IMR-90 (cell line): ENCODE results near the gene MID2. TPM values are rescaled to one million over a fixed set of nuclear protein-coding genes. Genes with fewer than 3 reads are reported as not detected.

Experiments
- ATAC-seq: fragments of 200-7000 bp; cut with Tn5 transposase; 2 replicates; pipeline ENCODE4 v1.9.1; 2020; ENCODE audit warnings: low read depth, mild to moderate bottlenecking, moderate library complexity
- BruUV-seq: library from RNA; stranded (reverse); fragments of 400-500 nt; replicated peaks from 2 replicates; lab custom pipeline; 2021; lab: Mats Ljungman, UMichigan
- CTCF ChIA-PET: fragments of 300-600 bp; formaldehyde crosslinking; extraction: SDS; loops from one replicate; lab custom pipeline; 2021; ENCODE audit warnings: antibody characterized with exemption; lab: Yijun Ruan, JAX
- POLR2A ChIA-PET: fragments of 300-600 bp; sonication (Branson Sonifier 250); formaldehyde crosslinking; loops from one replicate; lab custom pipeline; 2022; ENCODE audit warnings: antibody characterized with exemption; ENCODE audit not compliant: unreplicated experiment; lab: Charles Lee
- DNase-seq: peaks from one replicate; pipeline ENCODE4 v3.0.0; 2013
- H2AFZ ChIP-seq: replicated peaks from 2 replicates; pipeline ENCODE3; 2013; ENCODE audit warnings: low read length, mild to moderate bottlenecking; ENCODE audit not compliant: poor library complexity
- H2AK5ac ChIP-seq: 2 replicates; pipeline ENCODE4 v1.6.1; 2013; ENCODE audit warnings: low read depth, low read length, inconsistent platforms
- H2AK9ac ChIP-seq: replicated peaks from 2 replicates; pipeline ENCODE3; 2013; ENCODE audit warnings: mild to moderate bottlenecking, low read depth, low read length, moderate library complexity; ENCODE audit not compliant: poor library complexity
- H2BK120ac ChIP-seq: 2 replicates; pipeline ENCODE4 v1.6.1; 2013; ENCODE audit warnings: low read depth, low read length, inconsistent platforms
- H2BK15ac ChIP-seq: 3 replicates; pipeline ENCODE4 v1.6.1; 2013; ENCODE audit warnings: low read depth, low read length, inconsistent platforms
- H2BK20ac ChIP-seq: 2 replicates; pipeline ENCODE4 v1.6.1; 2013; ENCODE audit warnings: low read depth, mild to moderate bottlenecking, inconsistent platforms, low read length, moderate library complexity
- H2BK5ac ChIP-seq: 2 replicates; pipeline ENCODE4 v1.6.1; 2013; ENCODE audit warnings: mild to moderate bottlenecking, low read depth, low read length, inconsistent platforms; ENCODE audit not compliant: poor library complexity, severe bottlenecking
- H3K14ac ChIP-seq: replicated peaks from 2 replicates; pipeline ENCODE4 v1.6.1; 2013; ENCODE audit warnings: low read depth, low read length, inconsistent platforms
- H3K18ac ChIP-seq: 2 replicates; pipeline ENCODE4 v1.6.1; 2013; ENCODE audit warnings: low read depth, low read length, control low read depth
- H3K23ac ChIP-seq: 2 replicates; pipeline ENCODE4 v1.6.1; 2013; ENCODE audit warnings: low read depth, low read length, inconsistent platforms
- H3K27ac ChIP-seq: 2 replicates; pipeline ENCODE4 v1.5.1; 2013; ENCODE audit warnings: mild to moderate bottlenecking, control low read depth, low read length; ENCODE audit not compliant: insufficient read depth
- H3K27me3 ChIP-seq: 2 replicates; pipeline ENCODE4 v1.6.1; 2013; ENCODE audit warnings: low read length; ENCODE audit not compliant: control insufficient read depth, insufficient read depth
- H3K36me3 ChIP-seq: 2 replicates; pipeline ENCODE4 v1.6.1; 2013; ENCODE audit warnings: low read length, mixed read lengths; ENCODE audit not compliant: control insufficient read depth, insufficient read depth
- H3K4ac ChIP-seq: 2 replicates; pipeline ENCODE4 v1.6.1; 2013; ENCODE audit warnings: low read depth, low read length, inconsistent platforms
- H3K4me1 ChIP-seq: 2 replicates; pipeline ENCODE4 v1.6.1; 2013; ENCODE audit warnings: low read length, mixed read lengths; ENCODE audit not compliant: control insufficient read depth, insufficient read depth
- H3K4me2 ChIP-seq: 2 replicates; pipeline ENCODE4 v1.6.1; 2013; ENCODE audit warnings: low read depth, mild to moderate bottlenecking, control low read depth, low read length, moderate library complexity
- H3K4me3 ChIP-seq: 2 replicates; pipeline ENCODE4 v1.5.1; 2013; ENCODE audit warnings: low read depth, mild to moderate bottlenecking, control low read depth, low read length, moderate library complexity; ENCODE audit not compliant: insufficient read depth
- H3K56ac ChIP-seq: 2 replicates; pipeline ENCODE4 v1.6.1; 2013; ENCODE audit warnings: low read length, inconsistent platforms; ENCODE audit not compliant: insufficient read depth; ENCODE audit errors: extremely low read depth
- H3K79me1 ChIP-seq, 2 experiments: 2 replicates each; pipeline ENCODE4 v1.6.1; 2013; ENCODE audit warnings: low read length in 2 of 2, inconsistent platforms in 1 of 2, low read depth in 1 of 2
- H3K9ac ChIP-seq: 2 replicates; pipeline ENCODE4 v1.6.1; 2013; ENCODE audit warnings: low read depth, low read length, control low read depth
- H3K9me1 ChIP-seq: 2 replicates; pipeline ENCODE4 v1.6.1; 2013; ENCODE audit warnings: low read length, inconsistent platforms; ENCODE audit not compliant: insufficient read depth
- H3K9me3 ChIP-seq: 2 replicates; pipeline ENCODE4 v1.6.1; 2013; ENCODE audit warnings: low read length; ENCODE audit not compliant: control insufficient read depth, insufficient read depth
- H4K20me1 ChIP-seq: 2 replicates; pipeline ENCODE4 v1.6.1; 2013; ENCODE audit warnings: low read length, inconsistent platforms; ENCODE audit not compliant: insufficient read depth
- H4K5ac ChIP-seq: 2 replicates; pipeline ENCODE4 v1.6.1; 2013; ENCODE audit warnings: mild to moderate bottlenecking, low read depth, low read length, control low read depth
- H4K8ac ChIP-seq, 2 experiments: 2 replicates each; pipeline ENCODE4 v1.6.1; 2013; ENCODE audit warnings: low read depth in 2 of 2, low read length in 2 of 2, control low read depth in 1 of 2, inconsistent platforms in 1 of 2
- H4K91ac ChIP-seq: 2 replicates; pipeline ENCODE4 v1.6.1; 2013; ENCODE audit warnings: low read depth, low read length, inconsistent platforms; ENCODE audit not compliant: insufficient read depth
- FOS ChIP-seq: fragments of 150-350 bp; IDR thresholded peaks from 2 replicates; pipeline ENCODE4 v1.6.1; 2016; ENCODE audit warnings: low read depth, low read length
- MXI1 ChIP-seq: IDR thresholded peaks from 2 replicates; pipeline ENCODE4 v1.6.1; 2012; ENCODE audit warnings: low read depth, mild to moderate bottlenecking, low read length, moderate library complexity, borderline replicate concordance
- RAD21 ChIP-seq: IDR thresholded peaks from 2 replicates; pipeline ENCODE4 v1.6.1; 2012; ENCODE audit warnings: low read length, improper control_type of control experiment
- RFX5 ChIP-seq: IDR thresholded peaks from 2 replicates; pipeline ENCODE4 v1.8.0; 2012; ENCODE audit warnings: low read depth, mild to moderate bottlenecking, low read length, moderate library complexity
- SMC3 ChIP-seq: fragments of 150-350 bp; IDR thresholded peaks from 2 replicates; pipeline ENCODE4 v1.6.1; 2016; ENCODE audit warnings: low read depth, mild to moderate bottlenecking, antibody characterized with exemption, low read length, moderate library complexity
- WGBS, 2 experiments: methylation state at CpG; one replicate each; pipeline versions ENCODE4 v1.1.5 to v1.1.7; 2013; ENCODE audit warnings: missing lambda C conversion rate in 2 of 2; ENCODE audit not compliant: insufficient read length in 1 of 2; ENCODE audit errors: extremely low coverage in 2 of 2; 5-methylcytosine and 5-hydroxymethylcytosine counted together
- dilution Hi-C: fragments of 300-500 bp; cut with HindIII; formaldehyde crosslinking; loops from one replicate; pipeline ENCODE4 v1.14.3; 2018; ENCODE audit warnings: low sequenced_read_pairs; ENCODE audit not compliant: unreplicated experiment
- in situ Hi-C: fragments of 300-500 bp; cut with MboI; formaldehyde crosslinking; loops from 3 replicates; pipeline ENCODE4 v1.14.3; 2019; ENCODE audit warnings: low sequenced_read_pairs, inconsistent platforms, mixed read lengths
- intact Hi-C: fragments of 100-400 bp; cut with micrococcal nuclease; formaldehyde crosslinking; loops from 2 replicates; pipeline ENCODE4 v1.10.0; 2022
- polyA plus RNA-seq, 3 experiments: library from polyadenylated mRNA; depleted of rRNA; stranded (reverse); fragments of >200 nt; gene quantifications; 2 replicates each; pipeline ENCODE4 v1.2.3, GENCODE V29; 2012; ENCODE audit warnings: low replicate concordance in 1 of 3
- total RNA-seq: library from RNA; depleted of rRNA; stranded (reverse); fragments of >200 nt; gene quantifications from 2 replicates; pipeline ENCODE4 v1.2.3, GENCODE V29; 2012

MID2 gene
- total and polyA plus RNA-seq, 2 of the 4 experiments (the other 2 are of a cell fraction), result 1.1 to 4.7 TPM

GRCh38 chrX:107934262-107934661 lies 108.6 kb downstream of the MID2 start:
- no peaks in the 10 kb centered on the region for H3K9me3 ChIP-seq
- no peak overlapping the region for H4K91ac ChIP-seq
- H3K23ac ChIP-seq, result no peak overlapping the region
- no peaks in the 10 kb centered on the region for H3K79me1 ChIP-seq
- H3K56ac ChIP-seq, result no peak overlapping the region
- H3K14ac ChIP-seq, result no peak overlapping the region
- DNase-seq, result no peak
- no peaks in the 10 kb centered on the region; the same call in 1 of the 2 replicates for H3K27me3 ChIP-seq
- BruUV-seq, result no TSS peak
- no peak for ATAC-seq
- no peak overlapping the region for H3K4ac ChIP-seq
- dilution Hi-C loops, result no loop called here
- no peaks in the 10 kb centered on the region for H3K4me1 ChIP-seq
- no peak overlapping the region for H2BK15ac ChIP-seq
- no peak overlapping the region for H2BK5ac ChIP-seq
- no peak overlapping the region for H3K4me2 ChIP-seq
- H2AK5ac ChIP-seq, result no peak overlapping the region
- no peak overlapping the region for H4K8ac ChIP-seq
- ChIA-PET CTCF (no interaction called here), POLR2A (no interaction called here)
- H3K27ac ChIP-seq, result no peak overlapping the region
- H3K18ac ChIP-seq, result no peak overlapping the region
- H4K20me1 ChIP-seq, result no peaks in the 10 kb centered on the region
- no peaks in the 10 kb centered on the region for H3K36me3 ChIP-seq
- no peak overlapping the region for H2BK120ac ChIP-seq
- no peak overlapping the region for H3K4me3 ChIP-seq
- H4K5ac ChIP-seq, result no peak overlapping the region
- H3K9me1 ChIP-seq, result no peaks in the 10 kb centered on the region
- H3K9ac ChIP-seq, result no peak overlapping the region
- H2AFZ ChIP-seq, result no peak overlapping the region
- TF ChIP-seq RAD21 (no peak), MXI1 (no peak), SMC3 (no peak), RFX5 (no peak), FOS (no peak)
- WGBS, 2 experiments, result no CpG with 5 or more reads among the region's 1 CpG
- H2AK9ac ChIP-seq, result no peak overlapping the region
- in situ Hi-C loops, result no loop called here
- intact Hi-C loops, result no loop called here
- H2BK20ac ChIP-seq, result no peak overlapping the region
